ES-I3 (cell line): ENCODE data around the gene VTCN1.
"Not testable (repeated sequence)": the region's sequence is repeated elsewhere in the genome, so short reads cannot be mapped to it uniquely, and the experiment has no call there.

Experiments used
- H3K36me3 ChIP-seq: 2 replicates; pipeline ENCODE4 v1.6.1; 2013; ENCODE audit warnings: mild to moderate bottlenecking, low read length, control low read depth, moderate library complexity; ENCODE audit not compliant: insufficient read depth
- H3K4me1 ChIP-seq: 2 replicates; pipeline ENCODE4 v1.6.1; 2013; ENCODE audit warnings: mild to moderate bottlenecking, control low read depth, low read length; ENCODE audit not compliant: insufficient read depth
- H3K9ac ChIP-seq: 2 replicates; pipeline ENCODE4 v1.6.1; 2013; ENCODE audit warnings: low read depth, mild to moderate bottlenecking, low read length, moderate library complexity
- H3K9me3 ChIP-seq: 2 replicates; pipeline ENCODE4 v1.6.1; 2013; ENCODE audit warnings: mild to moderate bottlenecking, low read length, moderate library complexity; ENCODE audit not compliant: control insufficient read depth, insufficient read depth

The VTCN1 gene

GRCh38 chr1:117118137-117118536 lies 92.6 kb downstream of the VTCN1 start:
- H3K9me3 ChIP-seq: no peaks in the 10 kb centered on the region
- peaks cover 4% of the 10 kb centered on the region; the same call in 1 of the 2 replicates for H3K4me1 ChIP-seq
- peaks cover 3% of the 10 kb centered on the region; the same call in 1 of the 2 replicates for H3K36me3 ChIP-seq
- H3K9ac ChIP-seq: no peak overlapping the region

- Histone ChIP-seq H3K9me3 (no peaks in the 10 kb centered on the region), H3K36me3 (peaks cover 3% of the 10 kb centered on the region; the same call in 1 of the 2 replicates), H3K4me1 (peaks cover 4% of the 10 kb centered on the region; the same call in 1 of the 2 replicates), H3K9ac (no peak overlapping the region)
These were observed 93.0 kb downstream of the VTCN1 start for GRCh38 chr1:117117697-117118096.

- Histone ChIP-seq H3K9ac (no peak overlapping the region), H3K4me1 (peaks cover 12% of the 10 kb centered on the region; the same call in 1 of the 2 replicates), H3K36me3 (peaks cover 3% of the 10 kb centered on the region; the same call in 1 of the 2 replicates), H3K9me3 (no peaks in the 10 kb centered on the region)
These were observed 94.0 kb downstream of the VTCN1 start for GRCh38 chr1:117116784-117117130.

GRCh38 chr1:117116090-117116783 lies 94.5 kb downstream of the VTCN1 start:
- Histone ChIP-seq H3K9ac (no peak overlapping the region), H3K9me3 (no peaks in the 10 kb centered on the region), H3K36me3 (peaks cover 3% of the 10 kb centered on the region; the same call in 1 of the 2 replicates), H3K4me1 (peaks cover 12% of the 10 kb centered on the region; the same call in 1 of the 2 replicates)

GRCh38 chr1:117114877-117115276 lies 95.8 kb downstream of the VTCN1 start:
- peaks cover 3% of the 10 kb centered on the region; the same call in 1 of the 2 replicates for H3K36me3 ChIP-seq
- H3K9ac ChIP-seq: no peak overlapping the region
- H3K9me3 ChIP-seq: no peaks in the 10 kb centered on the region
- peaks cover 8% of the 10 kb centered on the region; the same call in 1 of the 2 replicates for H3K4me1 ChIP-seq

DNA sequence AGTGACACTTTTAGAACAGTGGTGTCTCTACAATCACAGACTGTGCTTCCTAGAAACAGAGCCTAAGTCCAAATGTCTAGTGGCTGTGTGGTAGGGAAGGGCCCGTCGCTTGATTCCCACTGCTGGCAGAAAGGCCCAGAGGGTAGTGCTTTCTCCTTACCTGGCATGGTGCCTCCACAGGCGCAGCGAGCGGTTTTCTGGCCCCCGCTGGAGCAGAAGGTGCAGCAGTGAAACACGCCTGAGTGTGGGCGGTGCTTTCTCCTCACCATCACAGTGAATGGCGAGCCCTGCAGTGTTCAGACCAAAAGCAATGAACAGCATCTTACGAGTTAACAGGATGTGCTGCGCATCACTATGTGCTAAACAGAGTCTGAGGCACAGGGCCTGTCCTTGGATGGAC lies 97.5 kb downstream of the VTCN1 start:
- H3K4me1 ChIP-seq: peaks cover 8% of the 10 kb centered on the region; the same call in 1 of the 2 replicates
- H3K36me3 ChIP-seq: peaks cover 5% of the 10 kb centered on the region; the same call in 1 of the 2 replicates
- no peak overlapping the region for H3K9ac ChIP-seq
- no peaks in the 10 kb centered on the region for H3K9me3 ChIP-seq

DNA sequence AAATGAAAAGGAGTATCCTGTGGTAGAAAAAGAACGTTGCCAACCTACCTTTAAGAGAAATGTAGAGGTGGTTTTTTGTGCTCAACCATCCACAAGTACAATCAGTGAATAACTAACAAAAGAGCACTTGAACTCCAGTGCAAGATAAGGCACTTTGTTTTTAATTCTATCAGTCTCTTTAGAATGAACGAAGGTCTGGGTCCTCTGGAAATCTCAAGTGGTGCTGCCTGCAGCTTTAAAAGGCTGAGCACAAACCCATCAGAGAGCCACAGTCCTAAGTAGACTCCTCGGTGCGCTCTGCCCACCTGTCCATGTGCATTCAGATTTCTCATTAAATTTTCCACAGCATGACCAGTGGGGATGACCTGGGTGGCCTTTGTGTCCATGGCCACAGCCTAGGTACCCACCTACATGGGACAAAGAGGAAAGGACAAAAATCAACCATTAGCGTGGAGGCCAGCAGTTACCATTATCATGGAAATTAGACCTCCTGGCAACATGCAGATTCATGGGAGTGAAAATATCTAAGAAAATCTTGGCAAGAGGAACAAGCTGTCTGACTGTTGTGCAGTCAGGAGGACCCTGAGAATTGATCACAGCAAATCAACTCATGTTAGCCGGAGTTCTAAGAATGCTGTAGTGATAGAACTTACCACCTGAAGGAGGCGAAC lies 98.5 kb downstream of the VTCN1 start:
- Histone ChIP-seq H3K9me3 (no peaks in the 10 kb centered on the region), H3K9ac (no peak overlapping the region), H3K36me3 (peaks cover 5% of the 10 kb centered on the region; the same call in 1 of the 2 replicates), H3K4me1 (peaks cover 8% of the 10 kb centered on the region; the same call in 1 of the 2 replicates)

DNA sequence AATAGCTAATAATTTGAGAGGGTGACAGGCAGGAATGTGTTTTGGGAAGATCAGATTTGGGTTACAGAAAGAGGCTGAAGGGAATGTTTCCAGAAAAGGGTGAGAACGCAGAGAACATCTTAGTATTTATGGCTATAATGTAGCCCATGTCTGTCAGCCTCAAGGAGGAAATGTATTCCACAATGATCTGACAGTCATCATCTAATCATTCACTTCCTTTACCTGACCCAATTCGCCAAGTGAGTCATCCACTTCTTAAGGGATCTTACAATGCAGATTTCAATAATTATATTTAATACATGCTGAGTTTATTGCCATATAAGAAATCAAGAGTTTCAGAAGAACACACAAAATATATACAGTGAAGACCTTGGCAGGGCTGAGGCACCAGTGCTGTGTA lies 100.0 kb downstream of the VTCN1 start:
- no peaks in the 10 kb centered on the region for H3K9me3 ChIP-seq
- H3K4me1 ChIP-seq: peaks cover 8% of the 10 kb centered on the region; the same call in 1 of the 2 replicates
- peaks cover 11% of the 10 kb centered on the region; the same call in 1 of the 2 replicates for H3K36me3 ChIP-seq
- no peak overlapping the region for H3K9ac ChIP-seq

DNA sequence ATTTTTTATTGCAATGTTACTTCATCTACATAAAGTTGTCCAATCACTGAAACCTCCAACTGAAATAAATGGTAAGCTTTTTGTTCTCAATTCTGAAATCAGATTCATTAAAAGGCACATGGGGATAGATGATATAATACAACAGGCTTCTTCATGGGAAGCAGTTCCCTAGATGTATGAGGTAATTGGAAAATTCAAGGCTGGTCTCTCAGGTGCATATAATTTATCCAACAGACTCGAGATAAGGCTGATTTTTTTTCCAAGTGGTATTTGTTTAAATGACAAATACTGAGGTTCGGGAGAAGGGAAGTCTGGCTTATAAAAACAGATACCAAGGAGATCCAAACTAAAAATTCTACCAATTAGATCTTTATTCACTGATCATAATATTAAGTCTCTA lies 103.4 kb downstream of the VTCN1 start:
- Histone ChIP-seq H3K4me1 (peaks cover 5% of the 10 kb centered on the region; the same call in 1 of the 2 replicates), H3K36me3 (peaks cover 12% of the 10 kb centered on the region), H3K9me3 (no peaks in the 10 kb centered on the region), H3K9ac (no peak overlapping the region)

DNA sequence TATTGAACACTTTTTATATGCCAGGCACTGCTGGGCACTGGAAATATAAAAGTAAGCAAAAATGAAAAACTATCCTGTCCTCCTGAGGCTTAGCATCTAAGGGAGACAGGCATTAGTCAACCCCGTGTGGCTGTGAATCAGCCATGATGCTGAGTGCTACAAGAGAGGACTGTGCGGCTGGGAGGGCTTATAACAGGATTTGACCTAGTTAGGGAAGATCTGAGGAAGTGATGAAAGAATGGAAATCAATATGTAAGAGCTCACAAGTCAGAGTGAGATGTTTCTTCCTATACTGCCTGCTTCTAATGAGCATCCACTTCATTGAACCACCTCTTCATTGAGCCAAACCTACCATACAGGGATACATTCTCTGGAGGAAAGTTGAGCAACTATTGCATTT lies 104.2 kb downstream of the VTCN1 start:
- no peaks in the 10 kb centered on the region for H3K9me3 ChIP-seq
- no peaks in the 10 kb centered on the region for H3K4me1 ChIP-seq
- peaks cover 19% of the 10 kb centered on the region for H3K36me3 ChIP-seq
- H3K9ac ChIP-seq: no peak overlapping the region

- no peak overlapping the region for H3K9ac ChIP-seq
- no peaks in the 10 kb centered on the region for H3K9me3 ChIP-seq
- no peaks in the 10 kb centered on the region for H3K4me1 ChIP-seq
- H3K36me3 ChIP-seq: peaks cover 21% of the 10 kb centered on the region
These were observed 105.0 kb downstream of the VTCN1 start for GRCh38 chr1:117105722-117106121.

DNA sequence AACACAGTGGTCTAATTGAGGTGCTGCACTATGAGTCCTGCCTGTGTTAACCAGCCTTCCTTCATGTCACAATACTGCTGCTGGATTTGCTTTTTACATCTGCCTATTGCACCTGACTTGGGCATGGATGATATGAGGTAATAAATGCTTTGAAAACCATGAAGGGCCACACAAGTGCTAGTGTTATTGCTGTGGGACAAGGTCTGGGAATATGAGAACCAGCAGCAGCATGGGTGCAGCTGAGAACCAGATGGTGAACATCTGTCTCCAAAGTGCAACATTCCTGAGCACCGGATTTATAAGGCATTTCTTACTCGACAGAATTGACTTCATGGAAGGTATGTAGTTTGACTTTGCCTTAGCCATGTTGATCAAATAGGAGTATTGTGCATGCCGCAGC lies 105.7 kb downstream of the VTCN1 start:
- H3K9ac ChIP-seq: no peak overlapping the region
- no peaks in the 10 kb centered on the region for H3K4me1 ChIP-seq
- peaks cover 24% of the 10 kb centered on the region for H3K36me3 ChIP-seq
- no peaks in the 10 kb centered on the region for H3K9me3 ChIP-seq

DNA sequence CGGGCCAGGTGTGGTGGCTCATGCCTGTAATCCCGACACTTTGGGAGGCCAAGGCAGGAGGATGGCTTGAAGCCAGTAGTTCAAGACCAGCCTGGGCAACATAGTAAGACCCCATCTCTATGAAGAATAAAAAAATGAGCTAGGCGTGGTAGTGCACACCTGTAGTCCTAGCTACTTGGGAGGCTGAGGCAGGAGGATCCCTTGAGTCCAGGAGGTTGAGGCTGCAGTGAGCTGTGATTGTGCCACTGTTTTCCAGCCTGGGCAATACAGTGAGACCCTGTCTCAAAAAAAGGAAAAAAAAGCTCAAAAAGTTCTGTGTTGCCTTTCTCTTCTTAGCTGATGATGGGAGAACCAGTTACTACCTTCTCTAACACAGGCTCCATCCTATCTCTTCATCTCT lies 108.9 kb downstream of the VTCN1 start:
- H3K9me3 ChIP-seq, H3K4me1 ChIP-seq, H3K9ac ChIP-seq: not testable (repeated sequence)
- peaks cover 25% of the 10 kb centered on the region for H3K36me3 ChIP-seq

GRCh38 chr1:117101334-117101733 lies 109.4 kb downstream of the VTCN1 start:
- H3K4me1 ChIP-seq: no peaks in the 10 kb centered on the region
- H3K9me3 ChIP-seq: no peaks in the 10 kb centered on the region
- no peak overlapping the region for H3K9ac ChIP-seq
- peaks cover 20% of the 10 kb centered on the region for H3K36me3 ChIP-seq
